ENCODE measurements around the gene TINAG. TPM values are rescaled to one million over a fixed set of nuclear protein-coding genes. Genes with fewer than 3 reads are reported as not detected.

TINAG gene
- total RNA-seq, 5 donors from 2014 or later (not counting 1 experiment from before 2014, with no cell fraction given) = not detected

DNA sequence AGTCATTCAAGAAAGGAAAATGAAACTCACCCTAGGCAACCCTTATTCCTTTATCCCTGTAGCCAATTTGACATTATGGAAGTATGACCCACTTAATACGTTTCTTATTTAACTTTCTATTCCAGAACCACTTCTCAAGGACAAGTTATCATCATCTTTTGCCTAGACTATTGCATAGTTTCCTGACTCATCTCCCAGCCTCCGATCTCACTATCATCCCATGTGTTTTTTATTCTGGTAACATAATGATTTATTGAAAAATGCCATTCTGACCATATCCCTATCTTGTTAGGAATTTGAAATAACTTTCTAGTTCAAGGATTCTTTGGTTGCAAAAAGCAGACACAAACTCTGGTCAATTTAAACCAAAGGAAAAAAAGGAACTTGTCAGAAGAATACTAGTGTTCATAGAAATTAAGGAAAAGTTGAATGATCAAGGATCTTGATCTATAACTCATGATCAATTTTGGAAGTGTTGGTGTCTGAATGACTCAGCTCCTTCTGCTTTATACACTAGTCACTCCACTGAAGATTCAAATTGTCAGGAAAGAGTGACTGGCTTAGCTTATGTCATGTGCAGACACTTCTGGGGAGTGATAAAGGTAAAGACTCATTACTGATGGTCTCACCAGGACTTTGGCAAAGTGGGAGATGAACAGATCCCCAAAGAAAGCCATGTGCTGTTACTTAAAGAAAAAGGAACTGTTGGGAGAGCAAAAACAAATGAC, 8.5 kb upstream of the TINAG start:
- no peak overlapping the region for H3K27ac Mint-ChIP-seq
- WGBS (ENCODE audit: insufficient coverage) = no CpG with 5 or more reads among the region's 2 CpGs
- Histone ChIP-seq H3K4me1 (ENCODE audit: control insufficient read depth in 1 of 2, extremely low read depth in 1 of 2, insufficient read depth in 2 of 2, low read length in 2 of 2) (no peaks in the 10 kb centered on the region), H3K9me3 (no peaks in the 10 kb centered on the region), H3K36me3 (ENCODE audit: control insufficient read depth in 2 of 2, extremely low read depth in 1 of 2, insufficient read depth in 1 of 2, low read length in 1 of 2) (no peaks in the 10 kb centered on the region), H3K27me3 (replicated peaks in 1 of 2; ENCODE audit: control insufficient read depth in 2 of 2, extremely low read depth in 1 of 2, insufficient read depth in 2 of 2, low read length in 1 of 2) (no peaks in the 10 kb centered on the region), H3K27ac (ENCODE audit: low read length) (no peak overlapping the region), H3K4me3 (ENCODE audit: control insufficient read depth in 1 of 2, extremely low read depth in 1 of 2, low read length in 1 of 2) (no peak overlapping the region)
- no peaks in the 10 kb centered on the region for H3K36me3 Mint-ChIP-seq
- H3K27me3 Mint-ChIP-seq = no peaks in the 10 kb centered on the region
- H3K4me3 Mint-ChIP-seq = no peak overlapping the region
- CTCF ChIA-PET = no interaction called here
- POLR2A ChIA-PET = no interaction called here
- no peak for ATAC-seq (replicated peaks in 1 of 4)
- H3K4me1 Mint-ChIP-seq = no peaks in the 10 kb centered on the region
- peaks cover 0 to 8% (median 3%) of the 10 kb centered on the region in 3 donors for H3K9me3 Mint-ChIP-seq
- DNase-seq = no peak

GRCh38 chr6:54301770-54302169, 6.5 kb upstream of the TINAG start:
- no peak overlapping the region for H3K4me3 ChIP-seq (ENCODE audit: control insufficient read depth in 1 of 2, extremely low read depth in 1 of 2, low read length in 1 of 2)
- Mint-ChIP-seq H3K36me3 (no peaks in the 10 kb centered on the region), H3K4me3 (no peak overlapping the region), H3K4me1 (no peaks in the 10 kb centered on the region), H3K27ac (no peak overlapping the region), H3K9me3 (peaks cover 0 to 5% (median 0%) of the 10 kb centered on the region in 3 donors), H3K27me3 (no peaks in the 10 kb centered on the region)
- POLR2A ChIA-PET = no interaction called here
- ATAC-seq (replicated peaks in 1 of 4) (no peak), DNase-seq (no peak)
- no peak overlapping the region for H3K27ac ChIP-seq (ENCODE audit: low read length)
- H3K9me3 ChIP-seq = no peaks in the 10 kb centered on the region
- no peaks in the 10 kb centered on the region for H3K4me1 ChIP-seq (ENCODE audit: control insufficient read depth in 1 of 2, extremely low read depth in 1 of 2, insufficient read depth in 2 of 2, low read length in 2 of 2)
- H3K27me3 ChIP-seq (replicated peaks in 1 of 2; ENCODE audit: control insufficient read depth in 2 of 2, extremely low read depth in 1 of 2, insufficient read depth in 2 of 2, low read length in 1 of 2) = no peaks in the 10 kb centered on the region
- no peaks in the 10 kb centered on the region for H3K36me3 ChIP-seq (ENCODE audit: control insufficient read depth in 2 of 2, extremely low read depth in 1 of 2, insufficient read depth in 1 of 2, low read length in 1 of 2)
- CTCF ChIA-PET = no interaction called here

DNA sequence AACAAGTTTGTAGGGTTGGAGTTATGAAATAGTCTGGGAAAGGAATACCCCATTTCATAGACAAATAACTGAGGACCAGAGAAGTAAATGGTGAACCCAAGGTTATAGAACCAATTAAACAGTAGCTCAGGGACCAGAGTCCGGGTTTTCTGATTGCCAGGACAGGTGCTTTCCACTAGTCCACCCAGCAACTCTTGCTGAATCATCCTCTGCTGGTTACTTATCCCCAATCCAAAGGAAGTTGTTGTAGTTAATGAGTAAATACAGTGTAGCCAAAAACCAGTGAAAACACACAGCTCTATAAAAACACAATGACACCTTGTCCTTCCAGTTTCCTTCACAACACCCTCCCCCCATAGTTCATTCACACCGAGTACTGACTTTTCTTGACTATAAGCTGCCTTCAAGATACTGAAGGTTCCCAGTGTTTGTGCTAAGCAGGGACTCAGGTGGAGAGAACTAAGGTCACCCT, 766 bp upstream of the TINAG start:
- Mint-ChIP-seq H3K4me3 (no peak overlapping the region), H3K36me3 (no peaks in the 10 kb centered on the region), H3K9me3 (peaks cover 0 to 6% (median 5%) of the 10 kb centered on the region in 3 donors), H3K4me1 (no peaks in the 10 kb centered on the region), H3K27ac (no peak overlapping the region), H3K27me3 (no peaks in the 10 kb centered on the region)
- H3K4me1 ChIP-seq (ENCODE audit: control insufficient read depth in 1 of 2, extremely low read depth in 1 of 2, insufficient read depth in 2 of 2, low read length in 2 of 2) = no peaks in the 10 kb centered on the region
- H3K36me3 ChIP-seq (ENCODE audit: control insufficient read depth in 2 of 2, extremely low read depth in 1 of 2, insufficient read depth in 1 of 2, low read length in 1 of 2) = no peaks in the 10 kb centered on the region
- WGBS (ENCODE audit: insufficient coverage) = no CpG with 5 or more reads among the region's 2 CpGs
- ATAC-seq (replicated peaks in 1 of 4) (no peak), DNase-seq (no peak)
- no peaks in the 10 kb centered on the region for H3K27me3 ChIP-seq (replicated peaks in 1 of 2; ENCODE audit: control insufficient read depth in 2 of 2, extremely low read depth in 1 of 2, insufficient read depth in 2 of 2, low read length in 1 of 2)
- no peak overlapping the region for H3K27ac ChIP-seq (ENCODE audit: low read length)
- H3K4me3 ChIP-seq (ENCODE audit: control insufficient read depth in 1 of 2, extremely low read depth in 1 of 2, low read length in 1 of 2) = no peak overlapping the region
- CTCF ChIA-PET = no interaction called here
- POLR2A ChIA-PET = no interaction called here
- H3K9me3 ChIP-seq = no peaks in the 10 kb centered on the region

- Mint-ChIP-seq H3K4me1 (no peaks in the 10 kb centered on the region), H3K36me3 (no peaks in the 10 kb centered on the region), H3K4me3 (no peak overlapping the region), H3K27me3 (no peaks in the 10 kb centered on the region), H3K27ac (no peak overlapping the region), H3K9me3 (peaks cover 0 to 6% (median 5%) of the 10 kb centered on the region in 3 donors)
- Histone ChIP-seq H3K36me3 (ENCODE audit: control insufficient read depth in 2 of 2, extremely low read depth in 1 of 2, insufficient read depth in 1 of 2, low read length in 1 of 2) (no peaks in the 10 kb centered on the region), H3K27ac (ENCODE audit: low read length) (no peak overlapping the region), H3K4me3 (ENCODE audit: control insufficient read depth in 1 of 2, extremely low read depth in 1 of 2, low read length in 1 of 2) (no peak overlapping the region), H3K27me3 (replicated peaks in 1 of 2; ENCODE audit: control insufficient read depth in 2 of 2, extremely low read depth in 1 of 2, insufficient read depth in 2 of 2, low read length in 1 of 2) (no peaks in the 10 kb centered on the region), H3K4me1 (ENCODE audit: control insufficient read depth in 1 of 2, extremely low read depth in 1 of 2, insufficient read depth in 2 of 2, low read length in 2 of 2) (no peaks in the 10 kb centered on the region), H3K9me3 (no peaks in the 10 kb centered on the region)
- POLR2A ChIA-PET = no interaction called here
- CTCF ChIA-PET = no interaction called here
- ATAC-seq (replicated peaks in 1 of 4) (no peak), DNase-seq (no peak)
- 75% methylated on average over 2 of the region's 4 CpGs for WGBS (ENCODE audit: insufficient coverage)
Measured at GRCh38 chr6:54308986-54309315, 710 bp downstream of the TINAG start.

DNA sequence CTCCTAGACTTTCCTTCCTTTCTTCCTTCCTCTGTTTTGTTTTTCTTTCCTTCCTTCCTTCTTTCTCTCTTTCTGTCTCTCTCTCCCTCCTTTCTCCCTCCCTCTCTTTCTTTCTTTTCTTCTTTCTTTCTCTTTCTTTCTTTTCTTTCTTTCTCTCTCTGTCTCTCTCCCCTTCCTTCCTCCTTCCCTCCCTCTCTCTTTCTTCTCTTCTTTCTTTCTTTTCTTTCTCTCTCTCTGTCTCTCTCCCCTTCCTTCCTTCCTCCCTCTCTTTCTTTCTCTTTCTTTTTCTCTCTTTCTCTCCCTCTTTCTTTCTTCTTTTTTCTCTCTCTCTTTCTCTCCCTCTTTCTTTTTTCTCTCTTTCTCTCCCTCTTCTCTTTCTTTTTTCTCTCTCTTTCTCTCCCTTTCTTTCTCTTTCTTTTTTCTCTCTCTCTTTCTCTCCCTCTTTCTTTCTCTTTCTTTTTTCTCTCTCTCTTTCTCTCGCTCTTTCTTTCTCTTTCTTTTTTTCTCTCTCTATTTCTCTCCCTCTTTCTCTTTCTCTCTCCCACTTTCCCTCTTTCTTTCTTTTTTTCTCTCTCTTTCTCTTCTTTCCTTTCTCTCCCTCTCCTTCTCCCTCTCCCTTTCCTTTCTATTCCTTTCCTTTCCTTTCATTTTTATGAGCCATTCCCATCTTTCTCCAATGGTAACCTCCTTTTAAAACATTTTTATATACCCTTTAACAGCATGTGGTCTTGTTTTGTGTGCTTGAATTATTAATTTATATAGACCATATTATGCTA, 2.3 kb downstream of the TINAG start:
- ChIA-PET CTCF (no interaction called here), POLR2A (no interaction called here)
- Histone ChIP-seq H3K4me3 (ENCODE audit: control insufficient read depth in 1 of 2, extremely low read depth in 1 of 2, low read length in 1 of 2) (no peak overlapping the region), H3K9me3 (no peaks in the 10 kb centered on the region), H3K27ac (ENCODE audit: low read length) (no peak overlapping the region), H3K4me1 (ENCODE audit: control insufficient read depth in 1 of 2, extremely low read depth in 1 of 2, insufficient read depth in 2 of 2, low read length in 2 of 2) (no peaks in the 10 kb centered on the region), H3K36me3 (ENCODE audit: control insufficient read depth in 2 of 2, extremely low read depth in 1 of 2, insufficient read depth in 1 of 2, low read length in 1 of 2) (no peaks in the 10 kb centered on the region), H3K27me3 (replicated peaks in 1 of 2; ENCODE audit: control insufficient read depth in 2 of 2, extremely low read depth in 1 of 2, insufficient read depth in 2 of 2, low read length in 1 of 2) (no peaks in the 10 kb centered on the region)
- Mint-ChIP-seq H3K4me1 (no peaks in the 10 kb centered on the region), H3K4me3 (no peak overlapping the region), H3K27me3 (no peaks in the 10 kb centered on the region), H3K36me3 (no peaks in the 10 kb centered on the region), H3K27ac (no peak overlapping the region), H3K9me3 (peaks cover 0 to 6% (median 5%) of the 10 kb centered on the region in 3 donors)
- WGBS (ENCODE audit: insufficient coverage) = 75% methylated on average over 1 of the region's 1 CpG
- no peak for ATAC-seq (replicated peaks in 1 of 4)
- DNase-seq = no peak

- H3K9me3 ChIP-seq = no peaks in the 10 kb centered on the region
- H3K4me3 Mint-ChIP-seq = no peak overlapping the region
- POLR2A ChIA-PET = no interaction called here
- H3K4me3 ChIP-seq (ENCODE audit: control insufficient read depth in 1 of 2, extremely low read depth in 1 of 2, low read length in 1 of 2) = no peak overlapping the region
- no peaks in the 10 kb centered on the region for H3K36me3 ChIP-seq (ENCODE audit: control insufficient read depth in 2 of 2, extremely low read depth in 1 of 2, insufficient read depth in 1 of 2, low read length in 1 of 2)
- DNase-seq = no peak
- no peak for ATAC-seq (replicated peaks in 1 of 4)
- no peaks in the 10 kb centered on the region for H3K36me3 Mint-ChIP-seq
- H3K4me1 ChIP-seq (ENCODE audit: control insufficient read depth in 1 of 2, extremely low read depth in 1 of 2, insufficient read depth in 2 of 2, low read length in 2 of 2) = no peaks in the 10 kb centered on the region
- no peak overlapping the region for H3K27ac ChIP-seq (ENCODE audit: low read length)
- H3K27me3 ChIP-seq (replicated peaks in 1 of 2; ENCODE audit: control insufficient read depth in 2 of 2, extremely low read depth in 1 of 2, insufficient read depth in 2 of 2, low read length in 1 of 2) = no peaks in the 10 kb centered on the region
- CTCF ChIA-PET = no interaction called here
- H3K27ac Mint-ChIP-seq = no peak overlapping the region
- no CpG with 5 or more reads among the region's 4 CpGs for WGBS (ENCODE audit: insufficient coverage)
- no peaks in the 10 kb centered on the region for H3K27me3 Mint-ChIP-seq
- no peaks in the 10 kb centered on the region for H3K4me1 Mint-ChIP-seq
- peaks cover 0 to 6% (median 2%) of the 10 kb centered on the region in 3 donors for H3K9me3 Mint-ChIP-seq
Measured at GRCh38 chr6:54315656-54316055, 7.4 kb downstream of the TINAG start.

All from T-cell (primary cell).